Measurements from ENCODE around the gene RFX2.

DNA sequence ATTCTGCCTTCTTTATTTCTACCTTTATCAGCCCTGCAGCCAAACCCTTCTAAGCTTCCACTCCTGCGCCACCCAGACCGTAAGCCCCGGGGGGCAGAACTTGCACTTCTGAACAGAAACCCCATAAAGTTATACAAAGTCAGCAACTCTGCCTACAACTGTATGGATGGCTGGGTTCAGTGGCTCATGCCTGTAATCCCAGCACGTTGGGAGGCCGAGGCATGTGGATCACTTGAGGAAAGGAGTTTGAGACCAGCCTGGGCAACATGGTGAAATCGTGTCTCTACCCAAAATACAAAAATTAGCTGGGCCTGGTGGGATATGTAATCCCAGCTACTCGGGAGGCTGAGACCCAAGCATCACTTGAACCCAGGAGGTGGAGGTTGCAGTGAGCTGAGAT, 142.7 kb downstream of the RFX2 start:
- TF ChIP-seq RARB (CRISPR knock-in tag; IDR thresholded peaks at IDR 0.05) (no peak), SNAI2 (CRISPR knock-in tag; IDR thresholded peaks at IDR 0.05) (no peak), ARNTL (CRISPR knock-in tag; IDR thresholded peaks at IDR 0.05; ENCODE audit: borderline replicate concordance, low read depth) (no peak), ZNF565 (CRISPR knock-in tag; conservative IDR thresholded peaks at IDR 0.05; ENCODE audit: low read depth) (no peak), ZNF8 (CRISPR knock-in tag; IDR thresholded peaks at IDR 0.05) (no peak), ZC3H10 (CRISPR knock-in tag; IDR thresholded peaks at IDR 0.05) (no peak), BACH2 (CRISPR knock-in tag; IDR thresholded peaks at IDR 0.05; ENCODE audit: borderline replicate concordance) (no peak), ZFP3 (CRISPR knock-in tag; IDR thresholded peaks at IDR 0.05) (no peak), ZFP30 (CRISPR knock-in tag; IDR thresholded peaks at IDR 0.05) (no peak), CSDC2 (CRISPR knock-in tag; IDR thresholded peaks at IDR 0.05) (no peak), ESRRG (CRISPR knock-in tag; IDR thresholded peaks at IDR 0.05) (no peak), ZNF70 (CRISPR knock-in tag; IDR thresholded peaks at IDR 0.05) (no peak)
- TF ChIP-seq, protein P1, sequence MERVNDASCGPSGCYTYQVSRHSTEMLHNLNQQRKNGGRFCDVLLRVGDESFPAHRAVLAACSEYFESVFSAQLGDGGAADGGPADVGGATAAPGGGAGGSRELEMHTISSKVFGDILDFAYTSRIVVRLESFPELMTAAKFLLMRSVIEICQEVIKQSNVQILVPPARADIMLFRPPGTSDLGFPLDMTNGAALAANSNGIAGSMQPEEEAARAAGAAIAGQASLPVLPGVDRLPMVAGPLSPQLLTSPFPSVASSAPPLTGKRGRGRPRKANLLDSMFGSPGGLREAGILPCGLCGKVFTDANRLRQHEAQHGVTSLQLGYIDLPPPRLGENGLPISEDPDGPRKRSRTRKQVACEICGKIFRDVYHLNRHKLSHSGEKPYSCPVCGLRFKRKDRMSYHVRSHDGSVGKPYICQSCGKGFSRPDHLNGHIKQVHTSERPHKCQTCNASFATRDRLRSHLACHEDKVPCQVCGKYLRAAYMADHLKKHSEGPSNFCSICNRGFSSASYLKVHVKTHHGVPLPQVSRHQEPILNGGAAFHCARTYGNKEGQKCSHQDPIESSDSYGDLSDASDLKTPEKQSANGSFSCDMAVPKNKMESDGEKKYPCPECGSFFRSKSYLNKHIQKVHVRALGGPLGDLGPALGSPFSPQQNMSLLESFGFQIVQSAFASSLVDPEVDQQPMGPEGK (CRISPR knock-in tag; IDR thresholded peaks at IDR 0.05; ENCODE audit: borderline replicate concordance), result no peak
- TF ChIP-seq, protein P2, sequence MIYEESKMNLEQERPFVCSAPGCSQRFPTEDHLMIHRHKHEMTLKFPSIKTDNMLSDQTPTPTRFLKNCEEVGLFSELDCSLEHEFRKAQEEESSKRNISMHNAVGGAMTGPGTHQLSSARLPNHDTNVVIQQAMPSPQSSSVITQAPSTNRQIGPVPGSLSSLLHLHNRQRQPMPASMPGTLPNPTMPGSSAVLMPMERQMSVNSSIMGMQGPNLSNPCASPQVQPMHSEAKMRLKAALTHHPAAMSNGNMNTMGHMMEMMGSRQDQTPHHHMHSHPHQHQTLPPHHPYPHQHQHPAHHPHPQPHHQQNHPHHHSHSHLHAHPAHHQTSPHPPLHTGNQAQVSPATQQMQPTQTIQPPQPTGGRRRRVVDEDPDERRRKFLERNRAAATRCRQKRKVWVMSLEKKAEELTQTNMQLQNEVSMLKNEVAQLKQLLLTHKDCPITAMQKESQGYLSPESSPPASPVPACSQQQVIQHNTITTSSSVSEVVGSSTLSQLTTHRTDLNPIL (CRISPR knock-in tag; IDR thresholded peaks at IDR 0.05; ENCODE audit: low read depth), result no peak
